Vagina (tissue), 2 donors: ENCODE results near the gene ZNF70. TPM values are rescaled to one million over a fixed set of nuclear protein-coding genes. Genes with fewer than 3 reads are reported as not detected.

Source experiments
- DNase-seq, 2 donors: peaks; one replicate each; pipeline ENCODE4 v3.0.0-alpha.2; 2017; ENCODE audit errors: extremely low spot score in 2 of 2
- H3K27ac ChIP-seq: fragments of 200-600 bp; sonication (generic); one replicate; pipeline ENCODE4 v1.5.1; 2019
- H3K27me3 ChIP-seq: fragments of 200-600 bp; sonication (generic); one replicate; pipeline ENCODE4 v1.5.1; 2019
- H3K36me3 ChIP-seq, 2 donors: fragments of 200-600 bp; sonication (generic); one replicate each; pipeline ENCODE4 v1.5.1; 2017 to 2019
- H3K4me1 ChIP-seq: fragments of 200-600 bp; sonication (generic); one replicate; pipeline ENCODE4 v1.5.1; 2019
- H3K4me3 ChIP-seq, 2 donors: fragments of 200-600 bp; sonication (generic); 1 replicate in 1 of 2; 2 replicates in 1 of 2; pipeline ENCODE4 v1.5.1; 2016 to 2019
- H3K9me3 ChIP-seq: fragments of 200-600 bp; sonication (generic); one replicate; pipeline ENCODE4 v1.5.1; 2019
- POLR2A ChIP-seq, 2 donors: fragments of 450-650 bp; IDR thresholded peaks; one replicate each; pipeline ENCODE4 v1.6.1; 2017; ENCODE audit warnings: antibody characterized with exemption in 2 of 2, mild to moderate bottlenecking in 2 of 2, moderate library complexity in 2 of 2
- POLR2AphosphoS5 ChIP-seq, 2 donors: sonication (generic); formaldehyde crosslinking; IDR thresholded peaks; one replicate each; pipeline ENCODE4 v1.9.0; 2017; ENCODE audit warnings: antibody characterized with exemption in 2 of 2, mild to moderate bottlenecking in 2 of 2, low read depth in 1 of 2; ENCODE audit not compliant: insufficient read depth in 1 of 2
- intact Hi-C: fragments of 100-400 bp; cut with DNase I; formaldehyde crosslinking; loops from one replicate; pipeline ENCODE4 v1.15.1; 2023
- total RNA-seq: library from RNA; depleted of rRNA; stranded (reverse); fragments of >200 nt; gene quantifications from one replicate; pipeline ENCODE4 v1.2.3, GENCODE V29; 2016
- TF ChIP-seq, protein P1 (sequence below), 3 experiments: fragments of 450-650 bp in 2 of 3; fragments of 200-600 bp in 1 of 3; sonication (generic) in 1 of 3; IDR thresholded peaks; one replicate each; pipeline ENCODE4 v1.5.1; 2017 to 2019; ENCODE audit warnings: antibody characterized with exemption in 3 of 3, mild to moderate bottlenecking in 2 of 3, moderate library complexity in 2 of 3

The ZNF70 gene
- total RNA-seq, 1 donor from 2014 or later = 4.9 TPM

DNA sequence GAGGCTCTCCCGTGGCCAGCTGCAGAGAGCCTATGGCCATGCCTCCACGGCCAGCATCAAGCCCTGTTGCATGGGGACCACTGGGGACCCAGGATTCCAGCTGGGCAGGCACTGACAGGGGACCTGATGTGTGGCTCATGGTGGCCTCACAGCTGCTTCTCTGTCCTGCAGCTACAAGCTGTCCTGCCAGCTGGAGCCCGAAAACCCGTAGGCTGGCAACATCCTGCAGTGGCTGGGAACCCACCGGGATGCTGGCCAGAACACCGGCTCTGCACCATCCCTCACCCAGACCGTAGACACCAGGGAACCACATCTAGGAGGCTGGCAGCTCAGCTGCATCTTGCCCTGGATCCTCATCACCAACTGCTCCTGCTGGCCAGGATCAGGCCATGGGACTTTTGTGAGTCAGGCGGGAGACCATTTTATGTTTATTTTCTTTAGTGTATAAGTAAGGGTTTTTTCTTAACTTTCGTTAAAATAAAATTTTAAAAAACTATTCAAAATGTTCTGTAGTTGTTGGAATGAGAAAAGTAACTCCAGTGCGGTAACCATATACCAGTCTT, 52.2 kb downstream of the ZNF70 start:
- no peak for TF ChIP-seq POLR2A (IDR thresholded peaks at IDR 0.05)
- TF ChIP-seq, protein P1, sequence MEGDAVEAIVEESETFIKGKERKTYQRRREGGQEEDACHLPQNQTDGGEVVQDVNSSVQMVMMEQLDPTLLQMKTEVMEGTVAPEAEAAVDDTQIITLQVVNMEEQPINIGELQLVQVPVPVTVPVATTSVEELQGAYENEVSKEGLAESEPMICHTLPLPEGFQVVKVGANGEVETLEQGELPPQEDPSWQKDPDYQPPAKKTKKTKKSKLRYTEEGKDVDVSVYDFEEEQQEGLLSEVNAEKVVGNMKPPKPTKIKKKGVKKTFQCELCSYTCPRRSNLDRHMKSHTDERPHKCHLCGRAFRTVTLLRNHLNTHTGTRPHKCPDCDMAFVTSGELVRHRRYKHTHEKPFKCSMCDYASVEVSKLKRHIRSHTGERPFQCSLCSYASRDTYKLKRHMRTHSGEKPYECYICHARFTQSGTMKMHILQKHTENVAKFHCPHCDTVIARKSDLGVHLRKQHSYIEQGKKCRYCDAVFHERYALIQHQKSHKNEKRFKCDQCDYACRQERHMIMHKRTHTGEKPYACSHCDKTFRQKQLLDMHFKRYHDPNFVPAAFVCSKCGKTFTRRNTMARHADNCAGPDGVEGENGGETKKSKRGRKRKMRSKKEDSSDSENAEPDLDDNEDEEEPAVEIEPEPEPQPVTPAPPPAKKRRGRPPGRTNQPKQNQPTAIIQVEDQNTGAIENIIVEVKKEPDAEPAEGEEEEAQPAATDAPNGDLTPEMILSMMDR (IDR thresholded peaks at IDR 0.05) = no peak
- no peak for TF ChIP-seq POLR2AphosphoS5 (IDR thresholded peaks at IDR 0.05; ENCODE audit: insufficient read depth in 1 of 2, low read depth in 1 of 2)
- H3K9me3 ChIP-seq = no peaks in the 10 kb centered on the region
- DNase-seq = no peak
- intact Hi-C loops = no loop called here
- H3K27me3 ChIP-seq = no peaks in the 10 kb centered on the region
- H3K27ac ChIP-seq = no peak overlapping the region
- H3K4me3 ChIP-seq = no peak overlapping the region
- no peaks in the 10 kb centered on the region for H3K4me1 ChIP-seq
- H3K36me3 ChIP-seq = peaks cover 2 to 41% of the 10 kb centered on the region in 2 donors

DNA sequence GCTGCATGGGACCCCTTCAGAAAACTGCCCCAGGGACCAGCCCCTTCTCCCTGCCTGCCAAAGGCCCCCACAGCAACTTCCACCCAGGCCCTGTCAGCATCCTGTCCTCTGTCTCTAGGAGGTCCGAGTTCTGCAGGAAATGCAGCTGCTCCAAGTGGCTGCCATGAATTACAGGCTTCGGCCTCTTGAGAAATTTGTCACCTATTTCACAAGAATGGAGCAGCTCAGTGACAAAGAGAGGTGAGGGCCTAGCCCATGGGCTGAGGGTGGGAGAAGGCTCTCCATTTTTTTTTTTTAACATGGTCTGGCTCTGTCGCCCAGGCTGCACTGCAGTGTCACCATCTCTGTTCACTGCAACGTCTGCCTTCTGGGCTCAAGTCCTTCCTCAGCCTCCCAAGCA, 52.8 kb downstream of the ZNF70 start:
- no peak for DNase-seq
- H3K36me3 ChIP-seq = peaks cover 2 to 46% of the 10 kb centered on the region in 2 donors
- H3K4me1 ChIP-seq = no peaks in the 10 kb centered on the region

GRCh38 chr22:23697031-23697970, 53.6 kb downstream of the ZNF70 start:
- no peak for DNase-seq
- H3K9me3 ChIP-seq = no peaks in the 10 kb centered on the region
- TF ChIP-seq, protein P1 (IDR thresholded peaks at IDR 0.05) = no peak
- TF ChIP-seq POLR2AphosphoS5 (IDR thresholded peaks at IDR 0.05; ENCODE audit: insufficient read depth in 1 of 2, low read depth in 1 of 2) (no peak), POLR2A (IDR thresholded peaks at IDR 0.05) (no peak)
- no peaks in the 10 kb centered on the region for H3K27me3 ChIP-seq
- intact Hi-C loops = no loop called here
- no peak overlapping the region for H3K4me3 ChIP-seq
- H3K27ac ChIP-seq = no peak overlapping the region
- no peaks in the 10 kb centered on the region for H3K4me1 ChIP-seq
- peaks cover 2 to 43% of the 10 kb centered on the region in 2 donors for H3K36me3 ChIP-seq

More for the DNA sequence above, 52.8 kb downstream of the ZNF70 start:
- H3K27me3 ChIP-seq = no peaks in the 10 kb centered on the region
- no peak overlapping the region for H3K4me3 ChIP-seq
- H3K9me3 ChIP-seq = no peaks in the 10 kb centered on the region
- TF ChIP-seq, protein P1 (IDR thresholded peaks at IDR 0.05) = no peak
- TF ChIP-seq POLR2A (IDR thresholded peaks at IDR 0.05) (no peak), POLR2AphosphoS5 (IDR thresholded peaks at IDR 0.05; ENCODE audit: insufficient read depth in 1 of 2, low read depth in 1 of 2) (no peak)
- intact Hi-C loops = no loop called here
- no peak overlapping the region for H3K27ac ChIP-seq

DNA sequence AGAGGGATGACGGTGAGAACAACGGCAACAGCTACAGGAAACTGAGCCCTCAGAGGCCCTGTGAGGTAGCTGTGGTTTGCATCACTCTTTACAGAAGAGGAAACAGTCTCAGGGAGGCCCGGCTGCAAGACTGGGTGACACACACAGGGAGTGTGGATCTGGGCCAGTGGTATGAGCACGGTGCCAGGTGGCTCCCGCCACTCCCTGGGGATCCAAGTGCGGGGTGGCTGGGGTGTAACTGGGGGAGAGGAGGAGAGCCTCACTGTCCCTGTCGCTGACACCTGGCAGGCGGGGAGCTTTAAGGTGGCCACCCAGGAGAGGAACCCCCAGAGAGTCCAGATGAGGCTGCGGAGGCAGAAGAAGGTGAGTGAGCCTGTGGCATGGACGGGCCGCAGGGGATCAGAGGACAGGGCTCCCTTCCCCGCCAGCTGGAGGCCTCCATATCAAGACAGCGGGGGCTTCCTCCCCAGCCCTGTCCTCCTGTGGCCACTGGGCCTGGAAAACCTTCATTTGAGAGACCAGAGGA, 54.5 kb downstream of the ZNF70 start:
- Histone ChIP-seq H3K4me3 (no peak overlapping the region), H3K27ac (no peak overlapping the region), H3K4me1 (no peaks in the 10 kb centered on the region), H3K27me3 (no peaks in the 10 kb centered on the region), H3K36me3 (peaks cover 2 to 34% of the 10 kb centered on the region in 2 donors), H3K9me3 (no peaks in the 10 kb centered on the region)
- DNase-seq = no peak
- intact Hi-C loops = no loop called here
- TF ChIP-seq, protein P1 (IDR thresholded peaks at IDR 0.05) = no peak
- TF ChIP-seq POLR2A (IDR thresholded peaks at IDR 0.05) = no peak
